ENCODE data around the gene SCOC. TPM values are rescaled to one million over a fixed set of nuclear protein-coding genes. Genes with fewer than 3 reads are reported as not detected.
"Not testable (repeated sequence)": the region's sequence is repeated elsewhere in the genome, so short reads cannot be mapped to it uniquely, and the experiment has no call there.

The SCOC gene
- total RNA-seq, 1 donor: 9.3 TPM

DNA sequence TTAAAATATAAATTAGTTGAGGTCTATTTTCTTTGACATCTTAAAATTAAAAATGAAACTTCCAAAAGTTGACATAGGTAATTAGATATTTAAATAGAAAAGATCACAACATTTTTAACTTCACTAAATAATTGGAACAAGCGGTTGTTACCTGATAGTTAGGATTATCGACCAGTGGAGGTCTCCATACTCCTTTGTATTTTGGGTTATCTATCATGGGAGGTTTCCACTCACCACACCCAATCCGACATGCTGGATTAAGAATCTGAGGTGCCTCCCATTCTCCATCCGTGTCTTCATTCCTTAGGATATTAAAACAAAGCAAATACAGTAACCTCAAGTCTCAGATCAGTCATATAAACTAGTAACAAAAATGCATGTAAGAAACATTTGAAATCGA lies 22.2 kb downstream of the SCOC start:
- H3K4me1 ChIP-seq (ENCODE audit: insufficient read depth, low read length): no peaks in the 10 kb centered on the region
- no peak overlapping the region for H3K4me3 ChIP-seq (ENCODE audit: low read length)
- H3K27me3 ChIP-seq (ENCODE audit: insufficient read depth, low read length): no peaks in the 10 kb centered on the region
- no peaks in the 10 kb centered on the region for H3K9me3 ChIP-seq (ENCODE audit: low read depth, low read length)

DNA sequence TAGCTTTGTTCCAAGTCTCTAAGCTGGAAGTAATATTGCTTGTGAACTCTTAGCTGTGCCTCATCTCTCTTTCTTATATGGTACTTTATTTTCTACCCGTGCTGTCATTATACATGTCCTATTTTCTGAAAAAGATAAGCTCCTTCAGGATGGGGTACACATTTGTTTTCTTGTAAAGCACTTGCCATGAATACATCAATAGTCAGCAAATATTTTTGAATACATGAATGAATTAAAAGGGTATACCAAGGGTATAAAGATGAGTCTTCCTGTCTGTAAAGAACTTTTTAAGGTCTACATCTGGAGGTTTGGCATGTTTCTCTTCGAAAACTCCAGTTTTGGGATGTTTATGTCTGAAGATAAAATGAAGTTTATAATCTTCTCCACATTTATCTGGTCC lies 26.7 kb downstream of the SCOC start:
- Histone ChIP-seq H3K27me3 (ENCODE audit: insufficient read depth, low read length) (no peaks in the 10 kb centered on the region), H3K4me3 (ENCODE audit: low read length) (no peak overlapping the region), H3K4me1 (ENCODE audit: insufficient read depth, low read length) (no peaks in the 10 kb centered on the region), H3K9me3 (ENCODE audit: low read depth, low read length) (no peaks in the 10 kb centered on the region)

GRCh38 chr4:140406292-140406691 lies 32.8 kb downstream of the SCOC start:
- Histone ChIP-seq H3K4me1 (ENCODE audit: insufficient read depth, low read length) (no peaks in the 10 kb centered on the region), H3K27me3 (ENCODE audit: insufficient read depth, low read length) (no peaks in the 10 kb centered on the region), H3K9me3 (ENCODE audit: low read depth, low read length) (no peaks in the 10 kb centered on the region), H3K4me3 (ENCODE audit: low read length) (no peak overlapping the region)

GRCh38 chr4:140408974-140409373 lies 35.5 kb downstream of the SCOC start:
- no peaks in the 10 kb centered on the region for H3K4me1 ChIP-seq (ENCODE audit: insufficient read depth, low read length)
- H3K27me3 ChIP-seq (ENCODE audit: insufficient read depth, low read length): peaks cover 4% of the 10 kb centered on the region
- no peaks in the 10 kb centered on the region for H3K9me3 ChIP-seq (ENCODE audit: low read depth, low read length)
- no peak overlapping the region for H3K4me3 ChIP-seq (ENCODE audit: low read length)

DNA sequence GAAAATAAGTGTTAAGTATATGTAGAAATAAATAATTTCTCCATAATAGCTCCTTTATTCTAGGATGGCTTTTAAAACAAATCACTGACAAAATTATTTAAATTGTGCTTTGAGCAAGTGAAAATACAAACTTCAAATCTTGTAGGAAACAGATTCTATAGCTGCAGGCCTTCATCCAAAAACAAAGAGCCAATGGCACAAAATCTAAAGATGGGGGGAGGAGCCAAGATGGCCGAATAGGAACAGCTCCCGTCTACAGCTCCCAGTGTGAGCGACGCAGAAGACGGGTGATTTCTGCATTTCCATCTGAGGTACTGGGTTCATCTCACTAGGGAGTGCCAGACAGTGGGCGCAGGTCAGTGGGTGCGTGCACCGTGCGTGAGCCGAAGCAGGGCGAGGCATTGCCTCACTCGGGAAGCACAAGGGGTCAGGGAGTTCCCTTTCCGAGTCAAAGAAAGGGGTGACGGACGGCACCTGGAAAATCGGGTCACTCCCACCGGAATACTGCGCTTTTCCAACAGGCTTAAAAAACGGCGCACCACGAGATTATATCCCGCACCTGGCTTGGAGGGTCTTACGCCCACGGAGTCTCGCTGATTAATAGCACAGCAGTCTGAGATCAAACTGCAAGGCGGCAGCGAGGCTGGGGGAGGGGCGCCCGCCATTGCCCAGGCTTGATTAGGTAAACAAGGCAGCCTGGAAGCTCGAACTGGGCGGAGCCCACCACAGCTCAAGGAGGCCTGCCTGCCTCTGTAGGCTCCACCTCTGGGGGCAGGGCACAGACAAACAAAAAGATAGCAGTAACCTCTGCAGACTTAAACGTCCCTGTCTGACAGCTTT lies 39.9 kb downstream of the SCOC start:
- not testable (repeated sequence) for H3K9me3 ChIP-seq (ENCODE audit: low read depth, low read length); H3K4me1 ChIP-seq (ENCODE audit: insufficient read depth, low read length); H3K4me3 ChIP-seq (ENCODE audit: low read length); H3K27me3 ChIP-seq (ENCODE audit: insufficient read depth, low read length)

DNA sequence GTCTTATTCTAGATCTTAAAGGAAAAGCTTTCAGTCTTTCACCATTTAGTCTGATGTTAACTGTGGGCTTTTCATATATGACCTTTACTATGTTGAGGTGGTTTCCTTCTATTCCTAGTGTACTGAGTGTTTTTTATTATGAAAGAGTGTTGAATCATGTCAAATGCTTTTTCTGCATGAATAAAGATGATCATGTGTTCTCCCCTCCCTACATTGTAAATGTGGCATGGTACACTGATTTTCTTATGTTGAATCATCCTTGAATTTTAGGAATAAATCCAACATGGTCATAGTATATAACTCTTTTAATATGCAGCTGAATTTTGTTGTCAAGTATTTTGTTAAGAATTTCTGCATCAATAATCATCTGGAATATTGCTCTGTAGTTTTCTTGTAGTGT lies 49.7 kb downstream of the SCOC start:
- Histone ChIP-seq H3K9me3 (ENCODE audit: low read depth, low read length) (no peaks in the 10 kb centered on the region), H3K4me1 (ENCODE audit: insufficient read depth, low read length) (peaks cover 14% of the 10 kb centered on the region), H3K4me3 (ENCODE audit: low read length) (no peak overlapping the region), H3K27me3 (ENCODE audit: insufficient read depth, low read length) (peaks cover 29% of the 10 kb centered on the region)

GRCh38 chr4:140426610-140427105 lies 53.2 kb downstream of the SCOC start:
- Histone ChIP-seq H3K4me1 (ENCODE audit: insufficient read depth, low read length) (peaks cover 14% of the 10 kb centered on the region), H3K9me3 (ENCODE audit: low read depth, low read length) (no peaks in the 10 kb centered on the region), H3K27me3 (ENCODE audit: insufficient read depth, low read length) (peaks cover 28% of the 10 kb centered on the region), H3K4me3 (ENCODE audit: low read length) (peak overlapping the region; percentile 41)

- peaks cover 28% of the 10 kb centered on the region for H3K27me3 ChIP-seq (ENCODE audit: insufficient read depth, low read length)
- peak within 1 kb of the TSS; percentile 41 for H3K4me3 ChIP-seq (ENCODE audit: low read length)
- H3K4me1 ChIP-seq (ENCODE audit: insufficient read depth, low read length): peaks cover 14% of the 10 kb centered on the region
- H3K9me3 ChIP-seq (ENCODE audit: low read depth, low read length): no peaks in the 10 kb centered on the region
Measured at GRCh38 chr4:140427106-140427918, 53.9 kb downstream of the SCOC start, which contains the start of gene CLGN. Gene CLGN (minus strand): TSS chr4:140427648. CDS start chr4:140413078, 14,570 bp downstream.

- peaks cover 28% of the 10 kb centered on the region for H3K27me3 ChIP-seq (ENCODE audit: insufficient read depth, low read length)
- H3K4me3 ChIP-seq (ENCODE audit: low read length): peak overlapping the region; percentile 41
Measured at GRCh38 chr4:140427919-140428471, 54.5 kb downstream of the SCOC start.

More at GRCh38 chr4:140427919-140428471, 54.5 kb downstream of the SCOC start:
- Histone ChIP-seq H3K9me3 (ENCODE audit: low read depth, low read length) (no peaks in the 10 kb centered on the region), H3K4me1 (ENCODE audit: insufficient read depth, low read length) (peaks cover 14% of the 10 kb centered on the region)

Other genes with a start within 250 kb of the SCOC start
- gene MAML3, start 219.5 kb upstream of the SCOC start, total RNA-seq: 4.4 TPM
- 0.42 TPM for gene CLGN, start 54.0 kb downstream of the SCOC start, total RNA-seq
- gene MGAT4D, start 124.6 kb downstream of the SCOC start, total RNA-seq: under 0.01 TPM
- gene ELMOD2, start 150.5 kb downstream of the SCOC start, total RNA-seq: 11.2 TPM
- gene UCP1, start 195.3 kb downstream of the SCOC start, total RNA-seq: not detected

All from mononuclear cell (primary cell).